GM21825 (cell line): ENCODE results near the gene TMPRSS11B.
"Not testable (repeated sequence)": the region's sequence is repeated elsewhere in the genome, so short reads cannot be mapped to it uniquely, and the experiment has no call there.

Experiments
- ATAC-seq: cut with Tn5 transposase; IDR thresholded peaks from one replicate; pipeline ENCODE4 v1.9.1; 2021; ENCODE audit warnings: mild to moderate bottlenecking, moderate library complexity; ENCODE audit not compliant: unreplicated experiment

The TMPRSS11B gene

GRCh38 chr4:68245594-68245993 is at the start of gene TMPRSS11B:
TMPRSS11B (minus strand) TSS chr4:68245694; CDS start chr4:68245558, 136 bp downstream.
- ATAC-seq: no peak

GRCh38 chr4:68291256-68291655 is 45.8 kb upstream of the TMPRSS11B start:
- ATAC-seq: no peak

- no peak for ATAC-seq
Observed at GRCh38 chr4:68288393-68288740, 42.9 kb upstream of the TMPRSS11B start.

GRCh38 chr4:68287704-68288392 is 42.4 kb upstream of the TMPRSS11B start:
- ATAC-seq: no peak

GRCh38 chr4:68283714-68284113 is 38.2 kb upstream of the TMPRSS11B start:
- no peak for ATAC-seq

- no peak for ATAC-seq
Observed at GRCh38 chr4:68283095-68283494, 37.6 kb upstream of the TMPRSS11B start.

- ATAC-seq: not testable (repeated sequence)
Observed at GRCh38 chr4:68281796-68282740, 36.6 kb upstream of the TMPRSS11B start.

- ATAC-seq: no peak
Observed at GRCh38 chr4:68278029-68278428, 32.5 kb upstream of the TMPRSS11B start.

GRCh38 chr4:68277627-68278026 is 32.1 kb upstream of the TMPRSS11B start:
- no peak for ATAC-seq

GRCh38 chr4:68272860-68273259 is 27.4 kb upstream of the TMPRSS11B start:
- peak; percentile 17 for ATAC-seq

- ATAC-seq: peak; percentile 46
Observed at GRCh38 chr4:68272380-68272779, 26.9 kb upstream of the TMPRSS11B start.

- ATAC-seq: peak; percentile 72
Observed at GRCh38 chr4:68271851-68272357, 26.4 kb upstream of the TMPRSS11B start.

- no peak for ATAC-seq
Observed at GRCh38 chr4:68267433-68267944, 22.0 kb upstream of the TMPRSS11B start.

GRCh38 chr4:68264875-68265565 is 19.5 kb upstream of the TMPRSS11B start:
- no peak for ATAC-seq

GRCh38 chr4:68259191-68259590 is 13.7 kb upstream of the TMPRSS11B start:
- no peak for ATAC-seq

- ATAC-seq: no peak
Observed at GRCh38 chr4:68257719-68258118, 12.2 kb upstream of the TMPRSS11B start.

GRCh38 chr4:68256284-68256683 is 10.8 kb upstream of the TMPRSS11B start:
- no peak for ATAC-seq

- ATAC-seq: no peak
Observed at GRCh38 chr4:68250151-68250930, 4.8 kb upstream of the TMPRSS11B start.

GRCh38 chr4:68249434-68249833 is 3.9 kb upstream of the TMPRSS11B start:
- ATAC-seq: peak; percentile 68

GRCh38 chr4:68240620-68241019 is 4.9 kb downstream of the TMPRSS11B start:
- ATAC-seq: no peak
